Neutrophil (primary cell): Measurements from ENCODE around the gene HERC6.

Experiments used
- H3K27ac ChIP-seq: fragments of 200-600 bp; sonication (generic); 2 replicates; pipeline ENCODE4 v1.5.1; 2016; ENCODE audit warnings: mild to moderate bottlenecking, moderate library complexity
- H3K27me3 ChIP-seq: fragments of 200-600 bp; sonication (generic); 2 replicates; pipeline ENCODE4 v1.6.0; 2016; ENCODE audit warnings: mild to moderate bottlenecking
- H3K36me3 ChIP-seq: fragments of 200-600 bp; sonication (generic); 2 replicates; pipeline ENCODE4 v1.5.1; 2017
- H3K4me1 ChIP-seq, 2 experiments: fragments of 200-600 bp in 1 of 2; sonication (generic) in 1 of 2; 1 replicate in 1 of 2; 2 replicates in 1 of 2; pipeline versions ENCODE4 v1.5.1 to v1.6.1; 2013 to 2016; ENCODE audit warnings: low read depth in 1 of 2, low read length in 1 of 2, mild to moderate bottlenecking in 1 of 2, moderate library complexity in 1 of 2; ENCODE audit not compliant: control insufficient read depth in 1 of 2, insufficient read depth in 1 of 2
- H3K4me3 ChIP-seq, 2 experiments: fragments of 200-600 bp in 1 of 2; sonication (generic) in 1 of 2; 1 replicate in 1 of 2; 2 replicates in 1 of 2; pipeline ENCODE4 v1.5.1; 2013 to 2016; ENCODE audit warnings: low read depth in 1 of 2, low read length in 1 of 2, mild to moderate bottlenecking in 1 of 2, moderate library complexity in 1 of 2
- H3K9me3 ChIP-seq: fragments of 200-600 bp; sonication (generic); 2 replicates; pipeline ENCODE4 v1.5.1; 2016
- TF ChIP-seq, protein P1 (sequence below): fragments of 200-600 bp; sonication (generic); IDR thresholded peaks from 2 replicates; pipeline ENCODE4 v1.5.1; 2016; ENCODE audit warnings: antibody characterized with exemption

Gene HERC6

DNA sequence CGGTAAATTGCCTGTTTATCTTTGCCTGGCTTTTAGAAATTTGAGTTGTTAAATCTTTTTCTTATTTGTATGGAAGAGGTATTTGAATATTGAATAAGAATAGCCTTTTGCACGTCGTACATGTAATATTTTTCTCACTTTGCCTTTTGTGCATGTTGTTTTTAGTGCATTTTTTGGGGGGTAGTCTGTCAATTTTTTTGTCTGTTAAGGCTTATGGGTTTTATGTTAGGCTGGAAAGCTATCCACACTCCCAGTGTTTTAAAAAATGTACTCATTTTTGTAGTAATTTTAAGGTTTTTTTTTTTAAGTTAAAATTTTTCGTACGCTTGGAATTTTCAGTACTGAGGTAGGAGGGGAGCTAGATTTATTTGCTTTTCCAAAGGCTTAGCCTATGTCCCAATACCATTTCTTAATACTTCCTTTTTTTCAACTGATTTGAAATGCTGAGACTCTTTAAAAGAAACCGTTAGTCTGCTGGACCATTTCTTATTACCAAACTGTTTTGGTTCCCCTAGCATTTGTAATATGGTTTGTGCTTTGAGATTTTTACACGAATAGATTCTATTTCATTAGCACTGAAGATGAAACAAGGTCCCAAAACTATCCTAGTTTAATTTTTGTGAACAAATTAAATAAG, 79.6 kb downstream of the HERC6 start:
- Histone ChIP-seq H3K4me1 (peaks cover 19 to 23% of the 10 kb centered on the region in 2 experiments), H3K27ac (peak overlapping the region; percentile 79), H3K36me3 (no peaks in the 10 kb centered on the region), H3K4me3 (peak overlapping the region; percentile 80 to 86), H3K27me3 (peaks cover 22% of the 10 kb centered on the region), H3K9me3 (no peaks in the 10 kb centered on the region)
- TF ChIP-seq, protein P1, sequence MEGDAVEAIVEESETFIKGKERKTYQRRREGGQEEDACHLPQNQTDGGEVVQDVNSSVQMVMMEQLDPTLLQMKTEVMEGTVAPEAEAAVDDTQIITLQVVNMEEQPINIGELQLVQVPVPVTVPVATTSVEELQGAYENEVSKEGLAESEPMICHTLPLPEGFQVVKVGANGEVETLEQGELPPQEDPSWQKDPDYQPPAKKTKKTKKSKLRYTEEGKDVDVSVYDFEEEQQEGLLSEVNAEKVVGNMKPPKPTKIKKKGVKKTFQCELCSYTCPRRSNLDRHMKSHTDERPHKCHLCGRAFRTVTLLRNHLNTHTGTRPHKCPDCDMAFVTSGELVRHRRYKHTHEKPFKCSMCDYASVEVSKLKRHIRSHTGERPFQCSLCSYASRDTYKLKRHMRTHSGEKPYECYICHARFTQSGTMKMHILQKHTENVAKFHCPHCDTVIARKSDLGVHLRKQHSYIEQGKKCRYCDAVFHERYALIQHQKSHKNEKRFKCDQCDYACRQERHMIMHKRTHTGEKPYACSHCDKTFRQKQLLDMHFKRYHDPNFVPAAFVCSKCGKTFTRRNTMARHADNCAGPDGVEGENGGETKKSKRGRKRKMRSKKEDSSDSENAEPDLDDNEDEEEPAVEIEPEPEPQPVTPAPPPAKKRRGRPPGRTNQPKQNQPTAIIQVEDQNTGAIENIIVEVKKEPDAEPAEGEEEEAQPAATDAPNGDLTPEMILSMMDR: no peak

DNA sequence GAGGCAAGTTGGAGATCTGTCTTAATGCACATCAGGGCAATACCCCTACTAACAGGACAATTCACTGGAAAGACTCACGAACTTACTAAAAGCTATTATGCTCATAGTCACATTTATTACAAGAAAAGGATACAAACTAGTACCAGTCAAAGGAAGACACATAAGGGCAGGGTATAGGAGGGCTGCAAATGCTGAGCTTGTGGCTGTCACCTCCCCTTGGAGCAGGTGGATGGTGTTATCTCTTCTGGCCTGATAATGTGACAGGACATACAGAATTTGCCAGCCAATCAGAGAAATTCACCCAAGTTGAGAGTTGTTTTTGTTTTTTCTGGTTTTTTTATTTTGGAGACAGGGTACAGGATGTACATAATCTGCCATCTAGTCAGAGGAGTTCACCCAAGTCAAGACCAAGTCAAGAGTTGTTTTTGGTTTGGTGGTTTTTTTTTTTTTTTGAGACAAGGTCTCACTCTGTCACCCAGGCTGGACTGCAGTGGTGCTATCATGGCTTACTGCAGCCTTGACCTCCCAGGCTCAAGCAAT, 87.1 kb downstream of the HERC6 start:
- Histone ChIP-seq H3K36me3 (no peaks in the 10 kb centered on the region), H3K27ac (no peak overlapping the region), H3K4me3 (no peak overlapping the region), H3K27me3 (no peaks in the 10 kb centered on the region), H3K4me1 (no peaks in the 10 kb centered on the region), H3K9me3 (no peaks in the 10 kb centered on the region)
- TF ChIP-seq, protein P1: no peak

DNA sequence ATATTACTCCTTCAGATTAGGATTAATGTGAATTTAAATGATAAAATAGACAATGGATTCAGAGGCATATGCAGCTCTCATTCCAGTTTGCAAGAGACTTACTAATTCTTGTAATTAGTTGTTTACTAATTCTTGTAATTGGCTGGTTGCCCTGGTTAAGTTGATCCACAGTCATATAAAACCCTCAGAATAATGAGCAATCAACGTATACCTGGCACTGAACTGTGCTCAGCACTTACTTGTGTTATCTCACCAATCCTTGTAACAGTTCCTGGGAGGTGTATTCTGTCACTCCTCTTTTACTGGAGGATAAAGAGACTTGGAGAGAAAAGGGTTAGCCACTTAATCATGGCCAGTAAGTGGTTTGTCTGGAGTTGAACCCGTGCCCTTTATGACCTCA, 88.7 kb downstream of the HERC6 start:
- no peaks in the 10 kb centered on the region for H3K36me3 ChIP-seq

DNA sequence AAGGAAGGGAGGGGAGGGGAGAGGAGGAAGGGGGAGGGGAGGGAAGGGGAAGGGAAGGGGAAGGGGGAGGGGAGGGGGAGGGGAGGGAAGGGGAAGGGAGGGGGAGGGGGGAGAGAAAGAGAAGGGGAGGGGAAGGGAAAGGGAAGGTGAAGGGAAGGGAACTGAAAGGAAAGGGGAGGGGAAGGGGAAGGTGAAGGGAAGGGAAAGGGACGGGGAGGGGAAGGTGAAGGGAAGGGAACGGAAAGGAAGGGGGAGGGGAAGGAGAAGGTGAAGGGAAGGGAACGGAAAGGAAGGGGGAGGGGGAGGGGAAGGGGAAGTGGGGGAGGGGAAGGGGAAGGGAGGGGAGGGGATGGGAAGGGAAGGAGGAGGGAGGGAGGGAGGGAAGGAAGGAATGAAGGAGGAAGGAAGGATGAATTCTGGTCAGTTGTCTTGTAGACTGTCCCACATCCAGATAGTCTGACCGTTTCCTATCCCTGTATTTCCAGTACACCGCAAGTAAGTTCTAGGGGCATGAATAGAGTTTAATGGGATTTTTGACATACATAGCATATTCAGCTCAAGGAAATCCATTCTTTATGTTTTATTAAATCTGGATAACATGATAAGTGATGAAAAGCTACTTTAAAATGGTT, 98.7 kb downstream of the HERC6 start:
- H3K4me1 ChIP-seq: no peaks in the 10 kb centered on the region
- no peak overlapping the region for H3K27ac ChIP-seq
- no peaks in the 10 kb centered on the region for H3K27me3 ChIP-seq
- no peak overlapping the region for H3K4me3 ChIP-seq
- TF ChIP-seq, protein P1: no peak
- no peaks in the 10 kb centered on the region for H3K36me3 ChIP-seq
- H3K9me3 ChIP-seq: no peaks in the 10 kb centered on the region

More for the DNA sequence above, 88.7 kb downstream of the HERC6 start:
- no peaks in the 10 kb centered on the region for H3K27me3 ChIP-seq
- no peak overlapping the region for H3K4me3 ChIP-seq
- TF ChIP-seq, protein P1: no peak
- H3K4me1 ChIP-seq: no peaks in the 10 kb centered on the region
- H3K9me3 ChIP-seq: no peaks in the 10 kb centered on the region
- no peak overlapping the region for H3K27ac ChIP-seq

DNA sequence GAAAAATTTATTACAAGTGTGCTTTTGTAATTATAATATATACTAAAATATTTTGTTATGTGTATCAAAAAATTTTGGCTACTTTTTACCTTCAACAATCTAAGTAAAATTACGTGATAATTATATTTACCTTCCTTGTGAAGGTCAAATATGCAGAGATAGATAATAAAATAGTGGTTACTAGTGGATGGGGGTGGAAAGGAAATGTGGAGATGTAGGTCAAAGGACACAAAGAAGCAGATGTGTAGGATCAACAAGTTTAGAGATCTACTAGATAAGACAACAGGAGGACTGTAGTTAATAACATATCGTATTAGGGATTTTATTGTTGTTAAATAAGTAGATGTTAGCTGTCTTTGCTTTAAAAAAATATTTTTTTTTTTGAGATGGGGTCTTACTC, 99.6 kb downstream of the HERC6 start:
- no peaks in the 10 kb centered on the region for H3K36me3 ChIP-seq

More for the DNA sequence above, 99.6 kb downstream of the HERC6 start:
- H3K4me1 ChIP-seq: no peaks in the 10 kb centered on the region
- no peaks in the 10 kb centered on the region for H3K27me3 ChIP-seq
- H3K27ac ChIP-seq: no peak overlapping the region
- TF ChIP-seq, protein P1: no peak
- no peak overlapping the region for H3K4me3 ChIP-seq
- no peaks in the 10 kb centered on the region for H3K9me3 ChIP-seq
